ENCODE measurements around the gene DNAH17. TPM values are rescaled to one million over a fixed set of nuclear protein-coding genes. Genes with fewer than 3 reads are reported as not detected.

DNAH17 gene
- total RNA-seq, 2 donors from 2014 or later, result 0.76 to 1.0 TPM

- Mint-ChIP-seq H3K4me1 (ENCODE audit: low read depth) (peaks cover 10% of the 10 kb centered on the region), H3K27me3 (ENCODE audit: low read depth) (peaks cover 14% of the 10 kb centered on the region), H3K9me3 (no peaks in the 10 kb centered on the region), H3K36me3 (ENCODE audit: insufficient read depth in 2 of 2) (no peaks in the 10 kb centered on the region), H3K4me3 (no peak overlapping the region), H3K27ac (no peak overlapping the region)
- ATAC-seq (replicated peaks in 1 of 2) (no peak), DNase-seq (no peak)
Measured at GRCh38 chr17:78599419-78599818, 22.2 kb upstream of the DNAH17 start.

GRCh38 chr17:78598013-78598471, 20.8 kb upstream of the DNAH17 start:
- no peak overlapping the region for H3K27ac Mint-ChIP-seq
- DNase-seq, result peak in 1 of 2 donors; percentile 6
- no peaks in the 10 kb centered on the region for H3K36me3 Mint-ChIP-seq (ENCODE audit: insufficient read depth in 2 of 2)
- no peak overlapping the region for H3K4me3 Mint-ChIP-seq
- peaks cover 10% of the 10 kb centered on the region for H3K4me1 Mint-ChIP-seq (ENCODE audit: low read depth)
- H3K9me3 Mint-ChIP-seq, result no peaks in the 10 kb centered on the region
- peaks cover 15% of the 10 kb centered on the region for H3K27me3 Mint-ChIP-seq (ENCODE audit: low read depth)
- peak; percentile 27 to 65 for ATAC-seq (replicated peaks in 1 of 2)

- Mint-ChIP-seq H3K4me1 (ENCODE audit: low read depth) (peaks cover 15% of the 10 kb centered on the region), H3K27me3 (ENCODE audit: low read depth) (peaks cover 15% of the 10 kb centered on the region), H3K9me3 (no peaks in the 10 kb centered on the region), H3K36me3 (ENCODE audit: insufficient read depth in 2 of 2) (no peaks in the 10 kb centered on the region), H3K4me3 (no peak overlapping the region), H3K27ac (no peak overlapping the region)
- no peak for ATAC-seq (replicated peaks in 1 of 2)
- no peak for DNase-seq
Measured at GRCh38 chr17:78596871-78597764, 19.9 kb upstream of the DNAH17 start.

- peaks cover 15% of the 10 kb centered on the region for H3K27me3 Mint-ChIP-seq (ENCODE audit: low read depth)
- no peaks in the 10 kb centered on the region for H3K9me3 Mint-ChIP-seq
- H3K4me1 Mint-ChIP-seq (ENCODE audit: low read depth), result peaks cover 20% of the 10 kb centered on the region
- no peak for DNase-seq
- no peak overlapping the region for H3K27ac Mint-ChIP-seq
- no peak overlapping the region for H3K4me3 Mint-ChIP-seq
- ATAC-seq (replicated peaks in 1 of 2), result peak in 1 of 2 donors; percentile 24
- H3K36me3 Mint-ChIP-seq (ENCODE audit: insufficient read depth in 2 of 2), result no peaks in the 10 kb centered on the region
Measured at GRCh38 chr17:78595135-78595810, 18.1 kb upstream of the DNAH17 start.

- no peak for ATAC-seq (replicated peaks in 1 of 2)
- no peaks in the 10 kb centered on the region for H3K36me3 Mint-ChIP-seq (ENCODE audit: insufficient read depth in 2 of 2)
- H3K4me3 Mint-ChIP-seq, result no peak overlapping the region
- peaks cover 15% of the 10 kb centered on the region for H3K27me3 Mint-ChIP-seq (ENCODE audit: low read depth)
- DNase-seq, result no peak
- peaks cover 18% of the 10 kb centered on the region for H3K4me1 Mint-ChIP-seq (ENCODE audit: low read depth)
- no peaks in the 10 kb centered on the region for H3K9me3 Mint-ChIP-seq
- H3K27ac Mint-ChIP-seq, result no peak overlapping the region
Measured at GRCh38 chr17:78592991-78593329, 15.8 kb upstream of the DNAH17 start.

- Mint-ChIP-seq H3K4me3 (no peak overlapping the region), H3K4me1 (ENCODE audit: low read depth) (peaks cover 10% of the 10 kb centered on the region), H3K36me3 (ENCODE audit: insufficient read depth in 2 of 2) (no peaks in the 10 kb centered on the region), H3K9me3 (no peaks in the 10 kb centered on the region), H3K27me3 (ENCODE audit: low read depth) (peaks cover 15% of the 10 kb centered on the region), H3K27ac (no peak overlapping the region)
- DNase-seq (no peak), ATAC-seq (replicated peaks in 1 of 2) (no peak)
Measured at GRCh38 chr17:78591263-78591671, 14.1 kb upstream of the DNAH17 start.

GRCh38 chr17:78589885-78590284, 12.7 kb upstream of the DNAH17 start:
- H3K36me3 Mint-ChIP-seq (ENCODE audit: insufficient read depth in 2 of 2), result no peaks in the 10 kb centered on the region
- DNase-seq (no peak), ATAC-seq (replicated peaks in 1 of 2) (no peak)

GRCh38 chr17:78589031-78589675, 12.0 kb upstream of the DNAH17 start:
- H3K36me3 Mint-ChIP-seq (ENCODE audit: insufficient read depth in 2 of 2), result no peaks in the 10 kb centered on the region
- no peaks in the 10 kb centered on the region for H3K27me3 Mint-ChIP-seq (ENCODE audit: low read depth)
- ATAC-seq (replicated peaks in 1 of 2) (no peak), DNase-seq (no peak)
- no peaks in the 10 kb centered on the region for H3K9me3 Mint-ChIP-seq
- no peak overlapping the region for H3K4me3 Mint-ChIP-seq
- peaks cover 10% of the 10 kb centered on the region for H3K4me1 Mint-ChIP-seq (ENCODE audit: low read depth)
- no peak overlapping the region for H3K27ac Mint-ChIP-seq

More at GRCh38 chr17:78589885-78590284, 12.7 kb upstream of the DNAH17 start:
- Mint-ChIP-seq H3K27ac (no peak overlapping the region), H3K4me1 (ENCODE audit: low read depth) (peaks cover 10% of the 10 kb centered on the region), H3K9me3 (no peaks in the 10 kb centered on the region), H3K27me3 (ENCODE audit: low read depth) (peaks cover 6% of the 10 kb centered on the region), H3K4me3 (no peak overlapping the region)

GRCh38 chr17:78588258-78589030, 11.2 kb upstream of the DNAH17 start:
- Mint-ChIP-seq H3K27me3 (ENCODE audit: low read depth) (no peaks in the 10 kb centered on the region), H3K9me3 (peaks cover 0 to 2% of the 10 kb centered on the region in 2 donors), H3K4me1 (ENCODE audit: low read depth) (peaks cover 10% of the 10 kb centered on the region), H3K4me3 (no peak overlapping the region), H3K36me3 (ENCODE audit: insufficient read depth in 2 of 2) (no peaks in the 10 kb centered on the region), H3K27ac (no peak overlapping the region)
- DNase-seq (no peak), ATAC-seq (replicated peaks in 1 of 2) (no peak)

GRCh38 chr17:78585006-78585630, 7.9 kb upstream of the DNAH17 start:
- ATAC-seq (replicated peaks in 1 of 2) (no peak), DNase-seq (no peak)
- Mint-ChIP-seq H3K27me3 (ENCODE audit: low read depth) (no peaks in the 10 kb centered on the region), H3K4me3 (no peak overlapping the region), H3K4me1 (ENCODE audit: low read depth) (no peaks in the 10 kb centered on the region), H3K27ac (no peak overlapping the region), H3K36me3 (ENCODE audit: insufficient read depth in 2 of 2) (no peaks in the 10 kb centered on the region), H3K9me3 (peaks cover 0 to 2% of the 10 kb centered on the region in 2 donors)

GRCh38 chr17:78583091-78583490, 5.9 kb upstream of the DNAH17 start:
- no peak overlapping the region for H3K4me3 Mint-ChIP-seq

GRCh38 chr17:78581304-78581703, 4.1 kb upstream of the DNAH17 start:
- H3K4me3 Mint-ChIP-seq, result no peak overlapping the region
- no peaks in the 10 kb centered on the region for H3K36me3 Mint-ChIP-seq (ENCODE audit: insufficient read depth in 2 of 2)
- H3K27ac Mint-ChIP-seq, result no peak overlapping the region
- no peaks in the 10 kb centered on the region for H3K27me3 Mint-ChIP-seq (ENCODE audit: low read depth)
- no peak for ATAC-seq (replicated peaks in 1 of 2)
- H3K9me3 Mint-ChIP-seq, result peaks cover 0 to 2% of the 10 kb centered on the region in 2 donors
- no peaks in the 10 kb centered on the region for H3K4me1 Mint-ChIP-seq (ENCODE audit: low read depth)
- DNase-seq, result no peak

More at GRCh38 chr17:78583091-78583490, 5.9 kb upstream of the DNAH17 start:
- H3K27ac Mint-ChIP-seq, result no peak overlapping the region
- H3K9me3 Mint-ChIP-seq, result peaks cover 0 to 2% of the 10 kb centered on the region in 2 donors
- ATAC-seq (replicated peaks in 1 of 2) (peak in 1 of 2 donors; percentile 30), DNase-seq (no peak)
- no peaks in the 10 kb centered on the region for H3K36me3 Mint-ChIP-seq (ENCODE audit: insufficient read depth in 2 of 2)
- H3K4me1 Mint-ChIP-seq (ENCODE audit: low read depth), result no peaks in the 10 kb centered on the region
- no peaks in the 10 kb centered on the region for H3K27me3 Mint-ChIP-seq (ENCODE audit: low read depth)

Data from activated T-cell treated with anti-CD3 and anti-CD28 coated beads, Interleukin-2, amount 50 U/mL, for 72 hours (primary cell).